Tibial nerve (tissue), 3 donors: ENCODE results near the gene PSMD2.

Source experiments
- CTCF ChIP-seq, 5 experiments: fragments of 200-600 bp in 3 of 5; fragments of 450-650 bp in 2 of 5; sonication (generic) in 3 of 5; IDR thresholded peaks; one replicate each; pipeline ENCODE4 v1.5.1; 2016 to 2019; ENCODE audit warnings: antibody characterized with exemption in 5 of 5, mild to moderate bottlenecking in 3 of 5, moderate library complexity in 2 of 5
- POLR2A ChIP-seq, 2 donors: fragments of 450-650 bp; IDR thresholded peaks; one replicate each; pipeline ENCODE4 v1.6.1; 2017; ENCODE audit warnings: antibody characterized with exemption in 2 of 2, mild to moderate bottlenecking in 2 of 2, moderate library complexity in 2 of 2

GRCh38 chr3:184260724-184261269, 38.2 kb upstream of the PSMD2 start:
- no peak for TF ChIP-seq CTCF (IDR thresholded peaks at IDR 0.05)
- TF ChIP-seq POLR2A (IDR thresholded peaks at IDR 0.05), result no peak
